HG03457 (cell line): ENCODE results near the gene NUP107.

Source experiments
- ATAC-seq: cut with Tn5 transposase; IDR thresholded peaks from one replicate; pipeline ENCODE4 v1.9.1; 2021; ENCODE audit warnings: moderate number of reproducible peaks; ENCODE audit not compliant: unreplicated experiment

NUP107 gene

DNA sequence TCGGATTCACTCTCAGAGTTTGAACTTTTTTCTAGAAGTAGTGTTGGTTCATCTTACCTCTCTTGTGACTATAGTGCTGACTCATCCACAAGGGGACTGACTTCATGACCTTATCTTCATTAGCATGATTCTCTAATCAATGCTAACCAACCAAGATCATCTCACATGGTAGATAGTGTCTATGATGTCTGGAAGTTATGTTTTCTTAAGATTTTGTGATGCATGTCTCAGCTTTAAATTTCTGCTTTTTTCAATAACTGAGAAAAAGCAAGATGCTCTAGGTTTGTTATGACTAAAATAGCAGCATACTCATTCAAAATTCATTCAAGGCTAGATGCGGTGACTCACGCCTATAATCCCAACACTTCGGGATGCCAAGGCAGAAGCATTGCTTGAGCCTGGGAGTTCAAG is 46.9 kb downstream of the NUP107 start:
- no peak for ATAC-seq

GRCh38 chr12:68739891-68740290 is 53.1 kb downstream of the NUP107 start:
- no peak for ATAC-seq

DNA sequence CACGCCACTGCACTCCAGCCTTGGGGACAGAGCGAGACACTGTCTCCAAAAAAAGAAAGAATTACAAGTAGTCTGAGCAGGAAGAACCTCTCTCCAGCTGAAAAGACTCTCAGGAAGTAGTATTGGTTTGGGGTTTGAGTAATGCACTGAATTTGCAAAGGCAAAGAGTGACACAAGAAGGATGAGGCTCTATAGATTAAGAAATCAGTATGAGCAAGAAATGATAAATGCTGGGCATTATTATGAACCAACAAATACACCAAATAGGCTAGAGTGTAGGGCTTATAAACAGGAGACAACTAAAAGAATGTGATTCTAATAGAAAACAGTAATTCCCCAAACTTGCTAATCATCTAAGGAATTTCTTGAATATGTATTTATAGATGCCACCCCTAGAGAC is 56.6 kb downstream of the NUP107 start:
- no peak for ATAC-seq

GRCh38 chr12:68745376-68745903 is 58.7 kb downstream of the NUP107 start:
- no peak for ATAC-seq

DNA sequence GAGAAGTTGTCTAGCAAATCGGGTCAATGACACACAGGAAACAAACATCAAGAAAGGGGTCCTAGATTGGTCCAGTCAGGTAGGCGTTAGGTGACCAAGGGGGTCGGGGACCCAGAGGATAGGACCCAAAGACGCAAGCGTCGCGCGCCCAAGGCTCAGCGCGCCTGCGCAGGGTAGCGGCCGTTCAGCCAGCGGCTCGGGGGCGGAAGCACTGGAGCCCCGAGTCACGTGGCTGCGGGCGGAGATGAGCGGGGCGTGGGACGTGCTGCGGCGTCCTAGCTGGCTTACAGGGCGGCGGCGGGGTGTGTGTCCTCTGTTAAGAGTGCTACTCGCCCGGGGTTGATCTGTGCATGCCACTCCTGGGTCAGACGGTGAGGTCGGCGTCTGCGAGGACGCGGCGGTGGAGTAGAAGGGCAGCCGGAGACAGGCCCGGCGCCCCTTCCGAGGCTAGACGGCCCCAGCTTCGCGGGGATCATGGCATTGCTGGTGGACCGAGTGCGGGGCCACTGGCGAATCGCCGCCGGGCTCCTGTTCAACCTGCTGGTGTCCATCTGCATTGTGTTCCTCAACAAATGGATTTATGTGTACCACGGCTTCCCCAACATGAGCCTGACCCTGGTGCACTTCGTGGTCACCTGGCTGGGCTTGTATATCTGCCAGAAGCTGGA is 59.3 kb downstream of the NUP107 start, which contains the start of gene SLC35E3:
Gene SLC35E3 (plus strand): TSS at position 273 of the 668 bp plus-strand sequence. CDS start 202 bp downstream, at position 475.
- ATAC-seq = peak; percentile 95

DNA sequence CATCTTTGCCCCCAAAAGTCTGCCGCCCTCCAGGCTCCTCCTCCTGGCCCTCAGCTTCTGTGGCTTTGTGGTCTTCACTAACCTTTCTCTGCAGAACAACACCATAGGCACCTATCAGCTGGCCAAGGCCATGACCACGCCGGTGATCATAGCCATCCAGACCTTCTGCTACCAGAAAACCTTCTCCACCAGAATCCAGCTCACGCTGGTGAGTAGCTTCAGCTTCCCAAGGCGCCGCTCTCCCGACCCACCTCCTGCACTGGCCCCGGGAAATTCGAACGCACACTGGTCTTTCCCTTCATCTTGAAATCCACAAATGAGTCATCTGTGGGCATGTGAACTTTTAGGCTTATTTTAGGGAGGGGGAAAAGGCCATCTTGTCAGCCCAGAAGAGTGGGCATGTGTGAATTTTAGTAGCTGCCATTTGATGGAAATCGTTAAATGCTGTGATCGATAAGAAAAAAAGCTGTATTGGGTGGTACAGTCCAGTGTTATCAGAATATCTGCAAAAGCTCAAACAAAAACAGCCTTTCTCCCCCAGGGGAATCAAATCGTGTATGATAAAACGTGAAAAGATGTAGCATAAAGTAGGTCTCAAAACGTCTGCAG is 59.9 kb downstream of the NUP107 start:
- peak; percentile 22 for ATAC-seq

- ATAC-seq = no peak
Measured at GRCh38 chr12:68749443-68749842, 62.7 kb downstream of the NUP107 start.

GRCh38 chr12:68749861-68750260 is 63.1 kb downstream of the NUP107 start:
- ATAC-seq = no peak

DNA sequence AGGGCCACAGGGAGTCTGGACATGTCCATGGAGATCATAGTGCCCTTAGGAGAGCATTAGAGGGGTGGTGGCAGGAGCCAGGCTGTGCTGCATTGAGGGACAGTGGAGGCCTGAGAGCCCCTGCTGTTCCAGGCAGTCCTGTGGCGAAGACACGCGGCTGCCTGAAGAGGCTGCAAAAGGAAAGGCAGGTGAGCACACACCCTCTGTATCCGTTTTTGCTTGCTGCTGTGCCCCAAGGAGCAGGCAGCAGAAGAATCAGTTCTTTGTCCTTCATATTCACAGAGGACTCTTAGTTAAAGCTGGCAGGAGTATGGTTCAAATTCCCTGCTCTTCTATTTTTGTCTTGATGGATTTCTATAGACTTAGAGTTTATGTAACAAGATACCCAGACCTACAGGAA is 63.7 kb downstream of the NUP107 start:
- ATAC-seq = no peak

DNA sequence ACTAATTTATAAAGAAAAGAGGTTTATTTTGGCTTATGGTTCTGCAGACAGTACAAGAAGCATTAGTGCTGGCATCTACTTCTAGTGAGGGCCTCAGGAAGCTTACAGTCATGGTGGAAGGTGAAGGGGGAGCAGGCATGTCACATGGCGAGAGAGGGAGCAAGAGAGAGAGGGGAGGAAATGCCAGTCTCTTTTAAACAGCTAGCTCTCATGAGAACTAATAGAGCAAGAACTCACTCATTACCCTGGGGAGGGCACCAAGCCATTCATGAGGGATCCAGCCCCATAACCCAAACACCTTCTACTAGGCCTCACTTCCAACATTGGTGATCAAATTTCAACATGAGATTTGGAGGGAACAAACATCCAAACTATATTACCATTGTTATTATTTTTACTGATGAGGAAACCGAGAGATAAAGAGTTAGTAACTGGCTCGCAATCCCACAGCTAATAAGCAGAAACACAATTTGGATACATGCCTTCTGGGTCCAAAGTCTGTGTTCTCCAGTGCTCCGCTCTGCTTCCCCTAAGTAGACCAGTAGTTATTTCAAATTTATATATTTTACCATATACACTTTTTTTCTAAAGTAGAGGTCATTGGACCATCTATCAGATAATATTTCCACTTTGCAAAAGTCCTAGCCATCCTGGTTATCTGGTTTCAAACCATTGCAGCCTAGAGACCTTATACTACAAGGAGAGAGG is 68.9 kb downstream of the NUP107 start:
- no peak for ATAC-seq

DNA sequence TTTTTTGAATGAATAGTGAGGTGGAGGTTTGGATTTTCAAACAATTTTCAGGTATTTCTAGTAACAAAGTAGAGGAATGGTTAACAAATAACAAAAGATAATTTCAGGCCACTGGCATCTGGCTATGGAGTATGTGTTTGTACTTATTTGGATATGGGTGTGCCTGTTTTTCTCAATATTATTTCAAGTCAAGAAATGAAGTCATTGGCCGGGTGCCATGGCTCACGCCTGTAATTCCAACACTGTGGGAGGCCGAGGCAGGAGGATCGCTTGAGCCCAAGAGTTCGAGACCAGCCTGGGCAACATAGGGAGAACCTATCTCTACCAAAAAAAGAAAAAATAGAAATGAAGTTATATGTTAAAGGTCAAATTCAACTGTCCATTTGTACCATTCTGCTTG is 73.1 kb downstream of the NUP107 start:
- ATAC-seq = no peak

- ATAC-seq = no peak
Measured at GRCh38 chr12:68760806-68761441, 74.1 kb downstream of the NUP107 start.

DNA sequence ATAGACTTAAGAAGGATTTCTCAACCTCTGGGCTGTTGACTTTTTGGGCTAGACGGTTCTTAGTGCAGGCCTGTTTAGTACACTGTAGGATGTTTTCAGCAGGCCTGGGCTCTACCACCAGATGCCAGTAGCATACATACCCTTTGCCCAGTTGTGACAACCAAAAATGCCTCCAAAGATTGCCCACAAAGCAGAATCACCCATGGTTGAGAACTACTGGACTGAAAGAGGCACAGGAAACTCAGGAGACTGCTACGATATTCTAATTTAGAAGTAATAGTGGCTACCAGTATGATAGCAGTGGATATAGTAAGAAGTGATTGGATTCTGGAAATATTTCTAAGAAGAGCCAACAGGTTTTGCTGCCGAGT is 74.6 kb downstream of the NUP107 start:
- no peak for ATAC-seq

DNA sequence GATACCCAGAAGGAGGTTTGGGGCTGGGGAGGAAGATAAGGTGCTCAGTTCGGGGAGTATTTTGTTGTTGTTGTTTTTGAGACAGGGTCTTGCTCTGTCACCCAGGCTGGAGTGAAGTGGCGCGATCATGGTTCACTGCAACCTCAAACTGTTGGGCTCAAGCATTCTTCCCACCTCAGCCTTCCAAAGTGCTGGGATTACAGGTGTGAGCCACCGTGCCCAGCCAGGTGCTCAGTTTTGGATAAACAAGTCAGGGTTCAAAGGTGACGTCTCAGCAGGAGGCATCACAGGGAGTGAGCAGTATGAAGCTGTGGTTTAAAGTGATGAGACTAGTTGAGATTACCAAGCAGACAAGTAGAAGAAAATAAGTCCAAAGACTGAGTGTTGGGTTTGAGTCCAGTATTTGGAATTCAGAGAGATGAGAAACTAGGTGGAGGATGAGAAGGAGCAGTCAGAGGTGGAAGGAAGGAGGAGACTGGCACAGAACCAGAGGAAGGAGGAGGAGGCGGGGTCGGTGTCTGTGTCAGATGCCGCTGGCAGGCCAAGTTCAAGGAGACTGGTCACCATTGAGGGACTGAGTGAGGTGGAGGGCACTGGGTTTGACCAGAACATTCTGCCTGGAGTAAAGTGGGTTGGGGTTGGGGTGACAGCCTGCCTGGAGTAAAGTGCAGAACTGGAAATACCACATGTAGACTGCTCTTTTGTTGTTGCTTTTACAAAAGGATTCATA is 75.3 kb downstream of the NUP107 start:
- ATAC-seq = no peak

GRCh38 chr12:68762691-68763090 is 75.9 kb downstream of the NUP107 start:
- no peak for ATAC-seq

GRCh38 chr12:68765696-68766095 is 78.9 kb downstream of the NUP107 start:
- no peak for ATAC-seq

- no peak for ATAC-seq
Measured at GRCh38 chr12:68766646-68767045, 79.9 kb downstream of the NUP107 start.

- ATAC-seq = no peak
Measured at GRCh38 chr12:68767191-68767590, 80.4 kb downstream of the NUP107 start.

GRCh38 chr12:68768431-68768939 is 81.7 kb downstream of the NUP107 start:
- no peak for ATAC-seq

DNA sequence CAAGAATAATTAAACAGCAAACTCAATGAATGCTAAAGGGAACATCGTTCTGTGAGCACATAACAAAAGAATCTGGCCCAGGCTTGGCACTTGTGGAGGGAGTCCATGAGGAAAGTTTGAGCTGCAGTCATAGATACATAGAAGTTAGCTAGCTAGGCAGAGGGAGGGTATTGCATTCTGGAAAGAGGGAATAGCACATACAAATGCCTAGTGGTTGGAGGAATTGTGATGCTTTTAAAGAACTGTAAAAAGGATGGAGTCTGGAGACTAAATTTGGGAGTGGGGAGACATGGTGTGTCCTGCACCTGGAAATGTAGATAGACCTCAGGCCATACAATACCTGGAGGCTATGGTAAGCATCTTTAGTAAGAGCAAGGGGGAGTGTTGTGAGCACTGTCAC is 83.2 kb downstream of the NUP107 start:
- no peak for ATAC-seq
